SK-N-SH treated with all-trans-retinoic acid at 6 μM for 48 hours (cell line): ENCODE data around the gene AFM.
A peak's percentile ranks its signal among the peaks of the same experiment; 100 is the strongest.

Experiments used
- ATAC-seq: fragments of 200-7000 bp; cut with Tn5 transposase; 3 replicates; pipeline ENCODE4 v1.9.1; 2020; ENCODE audit warnings: mild to moderate bottlenecking, moderate library complexity
- ARNTL ChIP-seq: fragments of 450-650 bp; formaldehyde crosslinking; IDR thresholded peaks from 2 replicates; pipeline ENCODE4 v1.5.0; 2020; ENCODE audit warnings: low read depth, mild to moderate bottlenecking, moderate library complexity, borderline replicate concordance
- BACH2 ChIP-seq: fragments of 250-450 bp; sonication (Bioruptor Pico); IDR thresholded peaks from 2 replicates; pipeline ENCODE4 v1.9.0; 2021; ENCODE audit warnings: mild to moderate bottlenecking, borderline replicate concordance
- CSDC2 ChIP-seq: fragments of 250-450 bp; sonication (Bioruptor Pico); IDR thresholded peaks from 2 replicates; pipeline ENCODE4 v1.5.0; 2020; ENCODE audit warnings: mild to moderate bottlenecking, moderate library complexity
- CSRNP3 ChIP-seq: fragments of 250-450 bp; sonication (Bioruptor Pico); IDR thresholded peaks from 2 replicates; pipeline ENCODE4 v1.5.1; 2021; ENCODE audit warnings: mild to moderate bottlenecking, moderate library complexity
- ESRRG ChIP-seq: fragments of 250-450 bp; sonication (Bioruptor Pico); IDR thresholded peaks from 2 replicates; pipeline ENCODE4 v1.6.1; 2021; ENCODE audit warnings: mild to moderate bottlenecking
- GLIS3 ChIP-seq: fragments of 250-450 bp; sonication (Bioruptor Pico); IDR thresholded peaks from 2 replicates; pipeline ENCODE4 v1.5.0; 2020; ENCODE audit warnings: mild to moderate bottlenecking, moderate library complexity
- OSR1 ChIP-seq: fragments of 250-450 bp; sonication (Bioruptor Pico); IDR thresholded peaks from 2 replicates; pipeline ENCODE4 v1.8.0; 2022; ENCODE audit warnings: moderate library complexity, mild to moderate bottlenecking, inconsistent platforms
- PPARA ChIP-seq: fragments of 250-450 bp; sonication (Bioruptor Pico); IDR thresholded peaks from 2 replicates; pipeline ENCODE4 v1.5.0; 2020; ENCODE audit warnings: mild to moderate bottlenecking, borderline replicate concordance
- RARB ChIP-seq: fragments of 250-450 bp; sonication (Bioruptor Pico); IDR thresholded peaks from 2 replicates; pipeline ENCODE4 v1.8.0; 2021; ENCODE audit warnings: mild to moderate bottlenecking, moderate library complexity
- TCF4 ChIP-seq: fragments of 250-450 bp; sonication (Bioruptor Pico); IDR thresholded peaks from 2 replicates; pipeline ENCODE4 v1.8.0; 2021; ENCODE audit warnings: mild to moderate bottlenecking, moderate library complexity, borderline replicate concordance
- TOX ChIP-seq: fragments of 250-450 bp; sonication (Bioruptor Pico); IDR thresholded peaks from 2 replicates; pipeline ENCODE4 v1.8.0; 2021; ENCODE audit warnings: mild to moderate bottlenecking, moderate library complexity, borderline replicate concordance
- TSHZ2 ChIP-seq: fragments of 250-450 bp; sonication (Bioruptor Pico); IDR thresholded peaks from 2 replicates; pipeline ENCODE4 v1.5.0; 2020; ENCODE audit warnings: mild to moderate bottlenecking, moderate library complexity
- ZC3H10 ChIP-seq: fragments of 250-450 bp; sonication (Bioruptor Pico); IDR thresholded peaks from 2 replicates; pipeline ENCODE4 v1.5.1; 2021; ENCODE audit warnings: mild to moderate bottlenecking, moderate library complexity
- ZFP3 ChIP-seq: fragments of 250-450 bp; sonication (Bioruptor Pico); IDR thresholded peaks from 2 replicates; pipeline ENCODE4 v1.5.0; 2020; ENCODE audit warnings: mild to moderate bottlenecking, moderate library complexity
- ZNF565 ChIP-seq: fragments of 450-650 bp; formaldehyde crosslinking; conservative IDR thresholded peaks from 2 replicates; pipeline ENCODE4 v1.5.0; 2020; ENCODE audit warnings: low read depth, mild to moderate bottlenecking, moderate library complexity
- ZNF70 ChIP-seq: fragments of 450-650 bp; formaldehyde crosslinking; IDR thresholded peaks from 2 replicates; pipeline ENCODE4 v1.5.0; 2020; ENCODE audit warnings: mild to moderate bottlenecking, moderate library complexity
- ZNF8 ChIP-seq: fragments of 450-650 bp; formaldehyde crosslinking; IDR thresholded peaks from 2 replicates; pipeline ENCODE4 v1.5.0; 2020; ENCODE audit warnings: mild to moderate bottlenecking, moderate library complexity
- TF ChIP-seq, protein P1 (sequence below): fragments of 250-450 bp; sonication (Bioruptor Pico); IDR thresholded peaks from 2 replicates; pipeline ENCODE4 v1.8.0; 2020; ENCODE audit warnings: mild to moderate bottlenecking, moderate library complexity, borderline replicate concordance
- TF ChIP-seq, protein P2 (sequence below): fragments of 250-450 bp; sonication (Bioruptor Pico); IDR thresholded peaks from 2 replicates; pipeline ENCODE4 v1.5.1; 2020; ENCODE audit warnings: low read depth, mild to moderate bottlenecking, moderate library complexity
- TF ChIP-seq, protein P3 (sequence below): fragments of 250-450 bp; sonication (Bioruptor Pico); IDR thresholded peaks from 2 replicates; pipeline ENCODE4 v1.8.0; 2021; ENCODE audit warnings: low read depth, mild to moderate bottlenecking, moderate library complexity, borderline replicate concordance

AFM gene

DNA sequence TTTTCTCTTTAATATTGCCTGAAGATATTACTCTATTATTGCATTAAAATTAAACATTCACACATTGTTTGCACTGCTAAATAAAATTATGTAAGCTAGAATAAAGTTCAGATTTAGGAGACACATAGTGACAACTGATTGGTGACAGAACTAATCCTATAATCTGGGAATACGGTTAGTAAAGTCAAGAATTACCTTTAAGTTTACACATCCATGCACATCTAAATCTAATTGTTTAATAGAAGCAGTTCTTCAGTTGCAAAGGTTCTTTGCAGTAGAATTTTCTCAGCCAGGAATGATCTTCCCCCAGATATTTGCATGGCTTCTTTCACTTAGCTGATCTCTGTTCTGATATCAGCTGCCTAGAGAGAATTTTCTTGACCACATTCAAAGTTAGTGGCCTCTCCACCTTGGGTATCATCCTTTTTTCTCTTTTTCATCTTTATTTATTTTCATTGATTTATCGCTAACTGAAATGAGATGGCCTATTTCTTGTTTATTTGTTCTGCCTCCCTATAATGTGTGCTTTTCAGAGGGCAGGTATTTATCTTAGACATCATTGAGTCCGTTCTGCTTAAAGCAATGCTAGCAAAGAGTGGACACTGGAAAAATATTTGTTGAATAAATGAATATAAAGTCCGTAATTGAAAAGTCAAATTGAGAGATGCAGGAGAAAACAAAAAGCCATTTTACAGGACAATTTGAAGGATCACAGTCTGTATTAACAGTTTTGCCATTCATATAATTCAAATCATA lies 32.9 kb upstream of the AFM start:
- ATAC-seq, result no peak
- TF ChIP-seq, protein P1, sequence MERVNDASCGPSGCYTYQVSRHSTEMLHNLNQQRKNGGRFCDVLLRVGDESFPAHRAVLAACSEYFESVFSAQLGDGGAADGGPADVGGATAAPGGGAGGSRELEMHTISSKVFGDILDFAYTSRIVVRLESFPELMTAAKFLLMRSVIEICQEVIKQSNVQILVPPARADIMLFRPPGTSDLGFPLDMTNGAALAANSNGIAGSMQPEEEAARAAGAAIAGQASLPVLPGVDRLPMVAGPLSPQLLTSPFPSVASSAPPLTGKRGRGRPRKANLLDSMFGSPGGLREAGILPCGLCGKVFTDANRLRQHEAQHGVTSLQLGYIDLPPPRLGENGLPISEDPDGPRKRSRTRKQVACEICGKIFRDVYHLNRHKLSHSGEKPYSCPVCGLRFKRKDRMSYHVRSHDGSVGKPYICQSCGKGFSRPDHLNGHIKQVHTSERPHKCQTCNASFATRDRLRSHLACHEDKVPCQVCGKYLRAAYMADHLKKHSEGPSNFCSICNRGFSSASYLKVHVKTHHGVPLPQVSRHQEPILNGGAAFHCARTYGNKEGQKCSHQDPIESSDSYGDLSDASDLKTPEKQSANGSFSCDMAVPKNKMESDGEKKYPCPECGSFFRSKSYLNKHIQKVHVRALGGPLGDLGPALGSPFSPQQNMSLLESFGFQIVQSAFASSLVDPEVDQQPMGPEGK, result no peak
- TF ChIP-seq ZNF8 (CRISPR knock-in tag), result no peak
- TF ChIP-seq, protein P2, sequence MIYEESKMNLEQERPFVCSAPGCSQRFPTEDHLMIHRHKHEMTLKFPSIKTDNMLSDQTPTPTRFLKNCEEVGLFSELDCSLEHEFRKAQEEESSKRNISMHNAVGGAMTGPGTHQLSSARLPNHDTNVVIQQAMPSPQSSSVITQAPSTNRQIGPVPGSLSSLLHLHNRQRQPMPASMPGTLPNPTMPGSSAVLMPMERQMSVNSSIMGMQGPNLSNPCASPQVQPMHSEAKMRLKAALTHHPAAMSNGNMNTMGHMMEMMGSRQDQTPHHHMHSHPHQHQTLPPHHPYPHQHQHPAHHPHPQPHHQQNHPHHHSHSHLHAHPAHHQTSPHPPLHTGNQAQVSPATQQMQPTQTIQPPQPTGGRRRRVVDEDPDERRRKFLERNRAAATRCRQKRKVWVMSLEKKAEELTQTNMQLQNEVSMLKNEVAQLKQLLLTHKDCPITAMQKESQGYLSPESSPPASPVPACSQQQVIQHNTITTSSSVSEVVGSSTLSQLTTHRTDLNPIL (CRISPR knock-in tag), result no peak
- TF ChIP-seq ZNF565, result no peak
- TF ChIP-seq ESRRG (CRISPR knock-in tag), result no peak
- no peak for TF ChIP-seq OSR1
- no peak for TF ChIP-seq ZC3H10 (CRISPR knock-in tag)
- no peak for TF ChIP-seq CSDC2 (CRISPR knock-in tag)
- no peak for TF ChIP-seq TOX (CRISPR knock-in tag)
- TF ChIP-seq, all 23 proteins: peak for 0

- TF ChIP-seq, protein P3, sequence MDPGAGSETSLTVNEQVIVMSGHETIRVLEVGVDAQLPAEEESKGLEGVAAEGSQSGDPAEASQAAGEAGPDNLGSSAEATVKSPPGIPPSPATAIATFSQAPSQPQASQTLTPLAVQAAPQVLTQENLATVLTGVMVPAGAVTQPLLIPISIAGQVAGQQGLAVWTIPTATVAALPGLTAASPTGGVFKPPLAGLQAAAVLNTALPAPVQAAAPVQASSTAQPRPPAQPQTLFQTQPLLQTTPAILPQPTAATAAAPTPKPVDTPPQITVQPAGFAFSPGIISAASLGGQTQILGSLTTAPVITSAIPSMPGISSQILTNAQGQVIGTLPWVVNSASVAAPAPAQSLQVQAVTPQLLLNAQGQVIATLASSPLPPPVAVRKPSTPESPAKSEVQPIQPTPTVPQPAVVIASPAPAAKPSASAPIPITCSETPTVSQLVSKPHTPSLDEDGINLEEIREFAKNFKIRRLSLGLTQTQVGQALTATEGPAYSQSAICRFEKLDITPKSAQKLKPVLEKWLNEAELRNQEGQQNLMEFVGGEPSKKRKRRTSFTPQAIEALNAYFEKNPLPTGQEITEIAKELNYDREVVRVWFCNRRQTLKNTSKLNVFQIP (CRISPR knock-in tag), result no peak
- TF ChIP-seq ESRRG (CRISPR knock-in tag) (no peak), ARNTL (no peak), RARB (CRISPR knock-in tag) (no peak), TSHZ2 (CRISPR knock-in tag) (no peak), ZNF565 (no peak), BACH2 (no peak), ZC3H10 (CRISPR knock-in tag) (no peak), GLIS3 (CRISPR knock-in tag) (no peak), ZFP3 (CRISPR knock-in tag) (no peak), CSRNP3 (CRISPR knock-in tag) (no peak), TCF4 (no peak), CSDC2 (CRISPR knock-in tag) (no peak)
- ATAC-seq, result peak; percentile 56; the same call in 2 of the 3 replicates
Measured at GRCh38 chr4:73450398-73451004, 31.0 kb upstream of the AFM start.

GRCh38 chr4:73451404-73451803 lies 30.1 kb upstream of the AFM start:
- no peak for ATAC-seq
- TF ChIP-seq RARB (CRISPR knock-in tag) (no peak), BACH2 (no peak), TCF4 (no peak), ZNF8 (CRISPR knock-in tag) (no peak), ZNF70 (CRISPR knock-in tag) (no peak), ZNF565 (no peak), PPARA (no peak), CSRNP3 (CRISPR knock-in tag) (no peak)
- TF ChIP-seq, protein P3 (CRISPR knock-in tag), result no peak
